Tibial nerve (tissue), 4 donors: ENCODE data around the gene STXBP6.

Experiments
- CTCF ChIP-seq, 5 experiments: fragments of 200-600 bp in 3 of 5; fragments of 450-650 bp in 2 of 5; sonication (generic) in 3 of 5; IDR thresholded peaks; one replicate each; pipeline ENCODE4 v1.5.1; 2016 to 2019; ENCODE audit warnings: antibody characterized with exemption in 5 of 5, mild to moderate bottlenecking in 3 of 5, moderate library complexity in 2 of 5
- EP300 ChIP-seq, 2 donors: sonication (generic); formaldehyde crosslinking; IDR thresholded peaks; one replicate each; pipeline ENCODE4 v1.6.1; 2017; ENCODE audit warnings: antibody characterized with exemption in 2 of 2, mild to moderate bottlenecking in 1 of 2
- POLR2A ChIP-seq, 2 donors: fragments of 450-650 bp; IDR thresholded peaks; one replicate each; pipeline ENCODE4 v1.6.1; 2017; ENCODE audit warnings: antibody characterized with exemption in 2 of 2, mild to moderate bottlenecking in 2 of 2, moderate library complexity in 2 of 2

- TF ChIP-seq CTCF (IDR thresholded peaks at IDR 0.05): no peak
- TF ChIP-seq POLR2A (IDR thresholded peaks at IDR 0.05): no peak
- TF ChIP-seq EP300 (IDR thresholded peaks at IDR 0.05): no peak
Measured at GRCh38 chr14:24920265-24921075, 129.5 kb downstream of the STXBP6 start.
